GM19324 (cell line): ENCODE measurements around the gene MEX3C.

ENCODE experiments used
- ATAC-seq: cut with Tn5 transposase; IDR thresholded peaks from one replicate; pipeline ENCODE4 v1.9.1; 2021; ENCODE audit warnings: mild to moderate bottlenecking, moderate library complexity; ENCODE audit not compliant: unreplicated experiment, low FRiP score

MEX3C gene

GRCh38 chr18:51197661-51198424 lies at the start of gene MEX3C:
Gene MEX3C, minus strand, starts transcription at chr18:51197681. Its CDS starts 361 bp downstream, at chr18:51197320.
- ATAC-seq: peak; percentile 82

- ATAC-seq: no peak
Measured at GRCh38 chr18:51241226-51241625, 43.7 kb upstream of the MEX3C start.

GRCh38 chr18:51236225-51236624 lies 38.7 kb upstream of the MEX3C start:
- ATAC-seq: no peak

- no peak for ATAC-seq
Measured at GRCh38 chr18:51235009-51235789, 37.7 kb upstream of the MEX3C start.

GRCh38 chr18:51234117-51235008 lies 36.9 kb upstream of the MEX3C start:
- ATAC-seq: no peak

- ATAC-seq: no peak
Measured at GRCh38 chr18:51229328-51229727, 31.8 kb upstream of the MEX3C start.

- no peak for ATAC-seq
Measured at GRCh38 chr18:51227660-51228059, 30.2 kb upstream of the MEX3C start.

- ATAC-seq: no peak
Measured at GRCh38 chr18:51226587-51227350, 29.3 kb upstream of the MEX3C start.

- no peak for ATAC-seq
Measured at GRCh38 chr18:51226068-51226467, 28.6 kb upstream of the MEX3C start.

GRCh38 chr18:51212606-51213005 lies 15.1 kb upstream of the MEX3C start:
- no peak for ATAC-seq

- ATAC-seq: peak; percentile 74
Measured at GRCh38 chr18:51211552-51211951, 14.1 kb upstream of the MEX3C start.

GRCh38 chr18:51196811-51197660 lies 445 bp downstream of the MEX3C start:
- ATAC-seq: peak; percentile 68

GRCh38 chr18:51196118-51196810 lies 1.2 kb downstream of the MEX3C start:
- peak; percentile 1 for ATAC-seq

GRCh38 chr18:51195451-51196117 lies 1.9 kb downstream of the MEX3C start:
- ATAC-seq: no peak

- no peak for ATAC-seq
Measured at GRCh38 chr18:51195086-51195450, 2.4 kb downstream of the MEX3C start.

GRCh38 chr18:51194604-51195003 lies 2.9 kb downstream of the MEX3C start:
- ATAC-seq: no peak

- ATAC-seq: no peak
Measured at GRCh38 chr18:51193621-51194287, 3.7 kb downstream of the MEX3C start.

- ATAC-seq: no peak
Measured at GRCh38 chr18:51192696-51193095, 4.8 kb downstream of the MEX3C start.
